Thyroid gland (tissue), 4 donors: ENCODE data around the gene REEP1. TPM values are rescaled to one million over a fixed set of nuclear protein-coding genes. Genes with fewer than 3 reads are reported as not detected.
A peak's percentile ranks its signal among the peaks of the same experiment; 100 is the strongest.

ENCODE experiments used
- DNase-seq, 2 donors: peaks; one replicate each; pipeline ENCODE4 v3.0.0-alpha.2; 2019
- H3K27ac ChIP-seq, 3 donors: fragments of 200-600 bp; sonication (generic); 1 replicate in 2 of 3; 2 replicates in 1 of 3; pipeline ENCODE4 v1.5.1; 2016 to 2019; ENCODE audit warnings: mild to moderate bottlenecking in 1 of 3, moderate library complexity in 1 of 3
- H3K27me3 ChIP-seq: fragments of 200-600 bp; sonication (generic); one replicate; pipeline ENCODE4 v1.5.1; 2019
- H3K36me3 ChIP-seq, 2 donors: fragments of 200-600 bp; sonication (generic); one replicate each; pipeline ENCODE4 v1.5.1; 2016 to 2019
- H3K4me1 ChIP-seq, 2 donors: fragments of 200-600 bp; sonication (generic); one replicate each; pipeline ENCODE4 v1.5.1; 2017 to 2019
- H3K4me3 ChIP-seq, 3 donors: fragments of 200-600 bp; sonication (generic); replicated peaks in 1 of 3; 1 replicate in 2 of 3; 2 replicates in 1 of 3; pipeline ENCODE4 v1.5.1; 2016; ENCODE audit warnings: mild to moderate bottlenecking in 1 of 3
- H3K9me3 ChIP-seq: fragments of 200-600 bp; sonication (generic); one replicate; pipeline ENCODE4 v1.5.1; 2017
- CTCF ChIP-seq, 6 experiments: fragments of 200-600 bp in 3 of 6; fragments of 450-650 bp in 3 of 6; sonication (generic) in 3 of 6; IDR thresholded peaks; one replicate each; pipeline ENCODE4 v1.5.1; 2016 to 2019; ENCODE audit warnings: antibody characterized with exemption in 6 of 6, mild to moderate bottlenecking in 2 of 6, inconsistent platforms in 1 of 6, moderate library complexity in 1 of 6
- POLR2A ChIP-seq, 2 donors: fragments of 450-650 bp; IDR thresholded peaks; one replicate each; pipeline ENCODE4 v1.6.1; 2017; ENCODE audit warnings: antibody characterized with exemption in 2 of 2, mild to moderate bottlenecking in 2 of 2, moderate library complexity in 1 of 2
- WGBS, 2 donors: methylation state at CpG; one replicate each; pipeline ENCODE4 v1.1.5; 2017; 5-methylcytosine and 5-hydroxymethylcytosine counted together
- intact Hi-C: fragments of 100-400 bp; cut with DNase I; formaldehyde crosslinking; loops from one replicate; pipeline ENCODE4 v1.15.1; 2023
- total RNA-seq, 4 donors: library from RNA; depleted of rRNA; stranded (reverse); fragments of >200 nt; gene quantifications; one replicate each; pipeline ENCODE4 v1.2.3, GENCODE V29; 2016

REEP1 gene
- total RNA-seq, 4 donors from 2014 or later: 2.5 to 7.1 (median 5.5) TPM

DNA sequence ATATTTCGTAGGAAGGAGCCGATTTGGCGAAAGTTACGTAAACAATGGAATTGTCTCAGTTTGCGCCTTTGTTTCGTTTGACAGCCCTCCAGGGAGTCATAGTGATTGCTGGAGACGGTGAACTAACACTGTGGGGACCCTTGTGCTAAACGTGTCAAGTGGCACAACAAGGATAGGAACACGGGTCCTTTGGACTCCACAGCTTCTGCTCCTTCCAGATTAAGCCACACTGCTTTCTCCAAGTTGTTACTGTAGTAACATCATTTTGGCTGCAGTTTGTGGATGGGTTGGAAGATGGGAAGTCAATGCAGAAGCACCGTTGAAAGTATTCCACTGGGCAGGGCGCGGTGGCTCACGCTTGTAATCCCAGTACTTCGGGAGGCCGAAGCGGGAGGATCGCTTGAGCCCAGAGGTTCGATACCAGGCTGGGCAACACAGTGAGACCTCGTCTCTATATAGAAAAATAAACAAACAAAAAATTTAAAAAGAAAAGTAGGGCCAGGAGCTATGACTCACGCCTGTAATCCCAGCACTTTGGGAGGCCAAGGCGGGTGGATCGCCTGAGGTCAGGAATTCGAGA, 141.5 kb downstream of the REEP1 start:
- no peaks in the 10 kb centered on the region for H3K27me3 ChIP-seq
- DNase-seq: peak in 1 of 2 donors; percentile 5
- TF ChIP-seq CTCF (IDR thresholded peaks at IDR 0.05): no peak
- no peak for TF ChIP-seq POLR2A (IDR thresholded peaks at IDR 0.05)
- peak overlapping the region; percentile 8 to 97 (median 86) for H3K4me3 ChIP-seq
- WGBS, 2 donors: 45% methylated on average over 23 of the region's 23 CpGs
- peaks cover 19 to 21% of the 10 kb centered on the region in 2 donors for H3K4me1 ChIP-seq
- peak overlapping the region; percentile 97 to 99 (median 99) for H3K27ac ChIP-seq
- intact Hi-C loops: loop anchor here (10.0 kb wide), 1 partner anchor 249 kb away; the partner anchor contains the start of gene KDM3A
- H3K9me3 ChIP-seq: no peaks in the 10 kb centered on the region
- no peaks in the 10 kb centered on the region for H3K36me3 ChIP-seq

DNA sequence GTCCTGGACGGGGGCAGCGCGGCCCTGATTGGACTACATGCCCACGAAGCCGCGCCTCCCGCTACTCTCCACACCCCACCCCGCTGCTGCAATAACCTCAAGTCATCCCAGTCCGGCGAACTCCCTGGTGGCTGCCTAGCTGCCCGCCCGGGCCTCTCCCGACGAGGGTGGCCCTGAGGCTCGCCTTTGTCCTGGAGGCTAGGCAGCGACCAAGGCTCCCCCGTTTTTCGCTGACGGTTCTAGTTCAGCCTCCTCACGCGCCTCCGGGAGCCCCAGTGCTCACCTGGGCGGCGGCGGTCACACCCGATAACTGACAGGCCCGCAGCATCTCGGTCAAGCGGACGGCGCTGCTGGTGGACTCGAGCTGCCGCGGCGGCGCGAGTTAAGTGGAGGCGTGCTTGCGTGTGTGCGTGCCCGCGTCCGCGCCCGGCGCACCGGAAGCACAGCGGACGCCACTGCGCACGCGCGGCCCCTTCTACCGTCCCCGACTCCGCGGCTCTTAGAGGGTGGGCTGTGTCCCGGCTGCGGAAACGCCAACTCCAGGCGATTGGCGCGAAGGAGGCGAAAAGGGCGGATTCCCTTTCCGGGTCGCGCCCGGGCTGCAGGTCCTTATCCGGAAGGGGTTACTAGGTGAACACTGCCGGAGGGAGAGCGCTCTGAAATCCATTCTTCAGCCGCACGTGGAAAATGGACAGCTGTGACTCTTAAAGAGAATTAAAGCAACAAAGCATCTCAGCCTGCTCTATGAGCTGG, 142.2 kb downstream of the REEP1 start, which contains the start of gene IMMT:
Gene IMMT (minus strand): TSS at position 408 of the 753 bp plus-strand sequence. CDS start 80 bp downstream, at position 328.
- peak within 1 kb of the TSS; percentile 97 to 99 (median 99) for H3K27ac ChIP-seq
- TF ChIP-seq CTCF (IDR thresholded peaks at IDR 0.05) (peak in 1 of 6 experiments; percentile 5), POLR2A (IDR thresholded peaks at IDR 0.05) (peak; percentile 70 to 74)
- no peaks in the 10 kb centered on the region for H3K36me3 ChIP-seq
- H3K4me3 ChIP-seq: peak within 1 kb of the TSS; percentile 65 to 97 (median 86)
- 0% methylated on average over 12 to 20 of the region's 74 CpGs for WGBS, 2 donors
- peak; percentile 96 to 97 for DNase-seq
- intact Hi-C loops: loop anchor here (10.0 kb wide), 1 partner anchor 250 kb away; the partner anchor contains the start of gene KDM3A
- no peaks in the 10 kb centered on the region for H3K27me3 ChIP-seq
- no peaks in the 10 kb centered on the region for H3K9me3 ChIP-seq
- peaks cover 17 to 21% of the 10 kb centered on the region in 2 donors for H3K4me1 ChIP-seq

DNA sequence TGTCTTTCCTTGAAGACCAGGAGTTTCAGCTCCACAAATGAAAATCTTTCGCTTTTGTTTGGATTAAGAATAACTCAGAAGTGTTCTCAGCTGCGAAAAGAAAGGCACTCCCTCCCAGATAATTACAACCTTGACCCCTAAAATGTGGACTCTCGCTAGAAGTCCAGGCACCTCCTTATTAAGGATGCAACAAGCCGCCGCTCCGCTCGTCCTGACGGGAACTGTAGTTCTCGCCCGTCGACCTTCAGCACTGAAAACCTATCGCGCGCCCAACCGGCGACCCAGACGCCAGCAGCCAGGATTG, 142.7 kb downstream of the REEP1 start:
- Histone ChIP-seq H3K4me3 (peak overlapping the region in 2 of 3 donors; percentile 86 to 97), H3K9me3 (no peaks in the 10 kb centered on the region), H3K36me3 (no peaks in the 10 kb centered on the region), H3K27ac (peak overlapping the region; percentile 97 to 99 (median 99)), H3K4me1 (peaks cover 16 to 21% of the 10 kb centered on the region in 2 donors), H3K27me3 (no peaks in the 10 kb centered on the region)
- no peak for DNase-seq
- TF ChIP-seq CTCF (IDR thresholded peaks at IDR 0.05) (no peak), POLR2A (IDR thresholded peaks at IDR 0.05) (no peak)
- intact Hi-C loops: loop anchor here (10.0 kb wide), 1 partner anchor 250 kb away; the partner anchor contains the start of gene KDM3A
- 0 to 1% methylated on average over 12 of the region's 17 CpGs for WGBS, 2 donors

- H3K4me1 ChIP-seq: peaks cover 16 to 20% of the 10 kb centered on the region in 2 donors
Measured at GRCh38 chr2:86193901-86194567, 143.4 kb downstream of the REEP1 start.

More at GRCh38 chr2:86193901-86194567, 143.4 kb downstream of the REEP1 start:
- Histone ChIP-seq H3K4me3 (peak overlapping the region in 1 of 3 donors; percentile 86), H3K36me3 (no peaks in the 10 kb centered on the region), H3K27ac (peak overlapping the region in 2 of 3 donors; percentile 97 to 99), H3K9me3 (no peaks in the 10 kb centered on the region), H3K27me3 (no peaks in the 10 kb centered on the region)
- no peak for TF ChIP-seq CTCF (IDR thresholded peaks at IDR 0.05)
- no peak for TF ChIP-seq POLR2A (IDR thresholded peaks at IDR 0.05)
- intact Hi-C loops: loop anchor here (10.0 kb wide), 1 partner anchor 251 kb away; the partner anchor contains the start of gene KDM3A
- no peak for DNase-seq
- WGBS, 2 donors: 71 to 73% methylated on average over 7 of the region's 7 CpGs
